WTC11 (cell line): ENCODE measurements around the gene ARAP1. TPM values are rescaled to one million over a fixed set of nuclear protein-coding genes. Genes with fewer than 3 reads are reported as not detected.

ENCODE experiments used
- ATAC-seq: fragments of 200-7000 bp; cut with Tn5 transposase; 2 replicates; pipeline ENCODE4 v1.10.0; 2021; ENCODE audit warnings: mild to moderate bottlenecking, moderate library complexity
- CTCF ChIA-PET: fragments of 300-600 bp; sonication (Branson Sonifier 250); formaldehyde crosslinking; loops from one replicate; lab custom pipeline; 2021; ENCODE audit warnings: antibody characterized with exemption; lab: Charles Lee
- POLR2A ChIA-PET: fragments of 350-600 bp; sonication (Branson Sonifier 250); formaldehyde crosslinking; loops from one replicate; lab custom pipeline; 2021; ENCODE audit warnings: antibody characterized with exemption; lab: Charles Lee
- DNase-seq: peaks from one replicate; pipeline ENCODE4 v3.0.0; 2021; ENCODE audit warnings: low spot score
- H3K27ac Mint-ChIP-seq: 2 replicates; pipeline ENCODE4 v1.8.0; 2021; ENCODE audit warnings: mixed read lengths
- H3K27me3 Mint-ChIP-seq: 2 replicates; pipeline ENCODE4 v1.8.0; 2021; ENCODE audit warnings: low read depth, mild to moderate bottlenecking, moderate library complexity, mixed read lengths
- H3K36me3 Mint-ChIP-seq: 2 replicates; pipeline ENCODE4 v1.8.0; 2021; ENCODE audit warnings: mixed read lengths
- H3K4me1 Mint-ChIP-seq: 2 replicates; pipeline ENCODE4 v1.8.0; 2022; ENCODE audit warnings: mixed read lengths
- H3K4me3 Mint-ChIP-seq: 2 replicates; pipeline ENCODE4 v1.8.0; 2021; ENCODE audit warnings: mild to moderate bottlenecking, moderate library complexity, mixed read lengths
- H3K9me3 Mint-ChIP-seq: 2 replicates; pipeline ENCODE4 v1.8.0; 2021; ENCODE audit warnings: mixed read lengths
- CBFB ChIP-seq: sonication (generic); formaldehyde crosslinking; IDR thresholded peaks from 2 replicates; pipeline ENCODE4 v1.8.1; 2022; ENCODE audit warnings: mild to moderate bottlenecking, low read depth, missing genetic modification reagents
- EMX1 ChIP-seq: fragments of 250-450 bp; sonication (Bioruptor Pico); IDR thresholded peaks from 2 replicates; pipeline ENCODE4 v1.8.0; 2021; ENCODE audit warnings: mild to moderate bottlenecking
- GTF2I ChIP-seq: fragments of 250-450 bp; sonication (Bioruptor Pico); conservative IDR thresholded peaks from 2 replicates; pipeline ENCODE4 v1.4.0; 2021; ENCODE audit warnings: mild to moderate bottlenecking
- HMGA2 ChIP-seq: fragments of 250-450 bp; sonication (Bioruptor Pico); IDR thresholded peaks from 2 replicates; pipeline ENCODE4 v1.4.0; 2021; ENCODE audit warnings: mild to moderate bottlenecking, moderate library complexity
- IRF2 ChIP-seq: sonication (generic); formaldehyde crosslinking; IDR thresholded peaks from 2 replicates; pipeline ENCODE4 v1.8.0; 2022; ENCODE audit warnings: low read depth, missing genetic modification reagents, borderline replicate concordance
- NFATC4 ChIP-seq: fragments of 250-450 bp; sonication (Bioruptor Pico); IDR thresholded peaks from 2 replicates; pipeline ENCODE4 v1.9.0; 2021; ENCODE audit warnings: mild to moderate bottlenecking
- NR1H2 ChIP-seq: sonication (generic); formaldehyde crosslinking; IDR thresholded peaks from 2 replicates; pipeline ENCODE4 v1.9.0; 2021; ENCODE audit warnings: mild to moderate bottlenecking, moderate library complexity, missing genetic modification reagents
- SOX15 ChIP-seq: fragments of 250-450 bp; sonication (Bioruptor Pico); IDR thresholded peaks from 2 replicates; pipeline ENCODE4 v1.9.0; 2021; ENCODE audit warnings: mild to moderate bottlenecking
- TP53 ChIP-seq: sonication (generic); formaldehyde crosslinking; IDR thresholded peaks from 2 replicates; pipeline ENCODE4 v1.8.1; 2023; ENCODE audit warnings: mild to moderate bottlenecking, missing genetic modification reagents
- ZNF219 ChIP-seq: sonication (generic); formaldehyde crosslinking; IDR thresholded peaks from 2 replicates; pipeline ENCODE4 v1.8.0; 2023; ENCODE audit warnings: missing genetic modification reagents, mild to moderate bottlenecking, borderline replicate concordance
- ZNF263 ChIP-seq: sonication (generic); formaldehyde crosslinking; IDR thresholded peaks from 2 replicates; pipeline ENCODE4 v1.8.1; 2022; ENCODE audit warnings: low read depth, mild to moderate bottlenecking, moderate library complexity, missing genetic modification reagents
- total RNA-seq: library from RNA; stranded (reverse); gene quantifications from 3 replicates; pipeline ENCODE4 v1.2.3, GENCODE V29; 2021
- TF ChIP-seq, protein P1 (sequence below): sonication (generic); formaldehyde crosslinking; IDR thresholded peaks from 2 replicates; pipeline ENCODE4 v1.8.0; 2022; ENCODE audit warnings: mild to moderate bottlenecking, missing genetic modification reagents
- TF ChIP-seq, protein P2 (sequence below): sonication (generic); formaldehyde crosslinking; IDR thresholded peaks from 2 replicates; pipeline ENCODE4 v1.8.1; 2023; ENCODE audit warnings: mild to moderate bottlenecking, missing genetic modification reagents, borderline replicate concordance
- TF ChIP-seq, protein P3 (sequence below): sonication (generic); formaldehyde crosslinking; IDR thresholded peaks from 2 replicates; pipeline ENCODE4 v1.8.1; 2023; ENCODE audit warnings: mild to moderate bottlenecking, missing genetic modification reagents, moderate library complexity
- TF ChIP-seq, protein P4 (sequence below): fragments of 250-450 bp; sonication (Bioruptor Pico); IDR thresholded peaks from 2 replicates; pipeline ENCODE4 v1.8.0; 2021; ENCODE audit warnings: mild to moderate bottlenecking
- TF ChIP-seq, protein P5 (sequence below): sonication (generic); formaldehyde crosslinking; IDR thresholded peaks from 2 replicates; pipeline ENCODE4 v1.8.0; 2023; ENCODE audit warnings: mild to moderate bottlenecking, missing genetic modification reagents
- TF ChIP-seq, protein P6 (sequence below): sonication (generic); formaldehyde crosslinking; IDR thresholded peaks from 2 replicates; pipeline ENCODE4 v1.8.1; 2022; ENCODE audit warnings: low read depth, missing genetic modification reagents, borderline replicate concordance

Gene ARAP1
- total RNA-seq, 1 experiment from 2014 or later: 98.8 TPM

DNA sequence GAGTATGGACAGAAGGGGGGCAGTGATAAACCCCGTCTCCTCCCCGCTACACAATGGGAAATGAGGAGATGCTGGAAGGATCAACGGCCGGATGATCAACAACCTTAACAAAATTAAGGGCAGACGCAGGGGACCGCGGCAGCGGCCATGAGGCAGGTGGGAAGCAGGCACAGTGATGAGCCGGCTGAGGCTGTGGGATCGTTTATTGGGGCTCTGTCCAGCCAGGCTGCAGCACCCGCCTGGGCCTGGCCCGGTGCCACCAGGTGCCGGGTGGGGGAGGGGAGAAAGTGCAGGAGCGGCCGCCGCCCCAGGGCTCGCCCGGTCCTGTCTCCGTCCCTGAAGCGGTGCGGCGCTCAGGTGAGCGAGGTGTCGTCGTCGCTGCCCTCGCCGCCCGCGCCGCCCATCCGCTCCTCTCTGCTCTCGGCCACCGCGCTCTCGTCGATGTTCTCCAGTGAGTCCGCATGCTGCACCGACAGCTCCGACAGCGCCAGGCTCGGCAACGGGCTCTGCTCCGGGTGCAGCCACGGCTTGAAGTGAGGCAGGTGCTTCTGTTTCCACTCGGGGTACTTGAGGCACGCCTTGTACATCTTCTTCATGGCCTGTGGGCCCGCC, 2.4 kb upstream of the ARAP1 start:
- Mint-ChIP-seq H3K9me3 (no peaks in the 10 kb centered on the region), H3K4me3 (peak overlapping the region; percentile 8), H3K4me1 (peaks cover 35% of the 10 kb centered on the region), H3K27me3 (peaks cover 10% of the 10 kb centered on the region), H3K36me3 (peaks cover 11% of the 10 kb centered on the region), H3K27ac (no peak overlapping the region)
- POLR2A ChIA-PET: no interaction called here
- peak; percentile 45 for DNase-seq
- TF ChIP-seq, protein P1, sequence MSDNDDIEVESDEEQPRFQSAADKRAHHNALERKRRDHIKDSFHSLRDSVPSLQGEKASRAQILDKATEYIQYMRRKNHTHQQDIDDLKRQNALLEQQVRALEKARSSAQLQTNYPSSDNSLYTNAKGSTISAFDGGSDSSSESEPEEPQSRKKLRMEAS (CRISPR knock-in tag): no peak
- TF ChIP-seq ZNF219: no peak
- TF ChIP-seq TP53 (CRISPR knock-in tag): no peak
- TF ChIP-seq, protein P2, sequence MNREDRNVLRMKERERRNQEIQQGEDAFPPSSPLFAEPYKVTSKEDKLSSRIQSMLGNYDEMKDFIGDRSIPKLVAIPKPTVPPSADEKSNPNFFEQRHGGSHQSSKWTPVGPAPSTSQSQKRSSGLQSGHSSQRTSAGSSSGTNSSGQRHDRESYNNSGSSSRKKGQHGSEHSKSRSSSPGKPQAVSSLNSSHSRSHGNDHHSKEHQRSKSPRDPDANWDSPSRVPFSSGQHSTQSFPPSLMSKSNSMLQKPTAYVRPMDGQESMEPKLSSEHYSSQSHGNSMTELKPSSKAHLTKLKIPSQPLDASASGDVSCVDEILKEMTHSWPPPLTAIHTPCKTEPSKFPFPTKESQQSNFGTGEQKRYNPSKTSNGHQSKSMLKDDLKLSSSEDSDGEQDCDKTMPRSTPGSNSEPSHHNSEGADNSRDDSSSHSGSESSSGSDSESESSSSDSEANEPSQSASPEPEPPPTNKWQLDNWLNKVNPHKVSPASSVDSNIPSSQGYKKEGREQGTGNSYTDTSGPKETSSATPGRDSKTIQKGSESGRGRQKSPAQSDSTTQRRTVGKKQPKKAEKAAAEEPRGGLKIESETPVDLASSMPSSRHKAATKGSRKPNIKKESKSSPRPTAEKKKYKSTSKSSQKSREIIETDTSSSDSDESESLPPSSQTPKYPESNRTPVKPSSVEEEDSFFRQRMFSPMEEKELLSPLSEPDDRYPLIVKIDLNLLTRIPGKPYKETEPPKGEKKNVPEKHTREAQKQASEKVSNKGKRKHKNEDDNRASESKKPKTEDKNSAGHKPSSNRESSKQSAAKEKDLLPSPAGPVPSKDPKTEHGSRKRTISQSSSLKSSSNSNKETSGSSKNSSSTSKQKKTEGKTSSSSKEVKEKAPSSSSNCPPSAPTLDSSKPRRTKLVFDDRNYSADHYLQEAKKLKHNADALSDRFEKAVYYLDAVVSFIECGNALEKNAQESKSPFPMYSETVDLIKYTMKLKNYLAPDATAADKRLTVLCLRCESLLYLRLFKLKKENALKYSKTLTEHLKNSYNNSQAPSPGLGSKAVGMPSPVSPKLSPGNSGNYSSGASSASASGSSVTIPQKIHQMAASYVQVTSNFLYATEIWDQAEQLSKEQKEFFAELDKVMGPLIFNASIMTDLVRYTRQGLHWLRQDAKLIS: no peak
- TF ChIP-seq, protein P3, sequence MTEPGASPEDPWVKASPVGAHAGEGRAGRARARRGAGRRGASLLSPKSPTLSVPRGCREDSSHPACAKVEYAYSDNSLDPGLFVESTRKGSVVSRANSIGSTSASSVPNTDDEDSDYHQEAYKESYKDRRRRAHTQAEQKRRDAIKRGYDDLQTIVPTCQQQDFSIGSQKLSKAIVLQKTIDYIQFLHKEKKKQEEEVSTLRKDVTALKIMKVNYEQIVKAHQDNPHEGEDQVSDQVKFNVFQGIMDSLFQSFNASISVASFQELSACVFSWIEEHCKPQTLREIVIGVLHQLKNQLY (CRISPR knock-in tag): no peak
- no peak for TF ChIP-seq ZNF263 (CRISPR knock-in tag)
- no peak for TF ChIP-seq IRF2 (CRISPR knock-in tag)
- TF ChIP-seq, protein P4, sequence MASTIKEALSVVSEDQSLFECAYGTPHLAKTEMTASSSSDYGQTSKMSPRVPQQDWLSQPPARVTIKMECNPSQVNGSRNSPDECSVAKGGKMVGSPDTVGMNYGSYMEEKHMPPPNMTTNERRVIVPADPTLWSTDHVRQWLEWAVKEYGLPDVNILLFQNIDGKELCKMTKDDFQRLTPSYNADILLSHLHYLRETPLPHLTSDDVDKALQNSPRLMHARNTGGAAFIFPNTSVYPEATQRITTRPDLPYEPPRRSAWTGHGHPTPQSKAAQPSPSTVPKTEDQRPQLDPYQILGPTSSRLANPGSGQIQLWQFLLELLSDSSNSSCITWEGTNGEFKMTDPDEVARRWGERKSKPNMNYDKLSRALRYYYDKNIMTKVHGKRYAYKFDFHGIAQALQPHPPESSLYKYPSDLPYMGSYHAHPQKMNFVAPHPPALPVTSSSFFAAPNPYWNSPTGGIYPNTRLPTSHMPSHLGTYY (CRISPR knock-in tag): no peak
- TF ChIP-seq NR1H2 (CRISPR knock-in tag): no peak
- TF ChIP-seq, protein P5, sequence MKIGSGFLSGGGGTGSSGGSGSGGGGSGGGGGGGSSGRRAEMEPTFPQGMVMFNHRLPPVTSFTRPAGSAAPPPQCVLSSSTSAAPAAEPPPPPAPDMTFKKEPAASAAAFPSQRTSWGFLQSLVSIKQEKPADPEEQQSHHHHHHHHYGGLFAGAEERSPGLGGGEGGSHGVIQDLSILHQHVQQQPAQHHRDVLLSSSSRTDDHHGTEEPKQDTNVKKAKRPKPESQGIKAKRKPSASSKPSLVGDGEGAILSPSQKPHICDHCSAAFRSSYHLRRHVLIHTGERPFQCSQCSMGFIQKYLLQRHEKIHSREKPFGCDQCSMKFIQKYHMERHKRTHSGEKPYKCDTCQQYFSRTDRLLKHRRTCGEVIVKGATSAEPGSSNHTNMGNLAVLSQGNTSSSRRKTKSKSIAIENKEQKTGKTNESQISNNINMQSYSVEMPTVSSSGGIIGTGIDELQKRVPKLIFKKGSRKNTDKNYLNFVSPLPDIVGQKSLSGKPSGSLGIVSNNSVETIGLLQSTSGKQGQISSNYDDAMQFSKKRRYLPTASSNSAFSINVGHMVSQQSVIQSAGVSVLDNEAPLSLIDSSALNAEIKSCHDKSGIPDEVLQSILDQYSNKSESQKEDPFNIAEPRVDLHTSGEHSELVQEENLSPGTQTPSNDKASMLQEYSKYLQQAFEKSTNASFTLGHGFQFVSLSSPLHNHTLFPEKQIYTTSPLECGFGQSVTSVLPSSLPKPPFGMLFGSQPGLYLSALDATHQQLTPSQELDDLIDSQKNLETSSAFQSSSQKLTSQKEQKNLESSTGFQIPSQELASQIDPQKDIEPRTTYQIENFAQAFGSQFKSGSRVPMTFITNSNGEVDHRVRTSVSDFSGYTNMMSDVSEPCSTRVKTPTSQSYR (CRISPR knock-in tag): no peak
- no peak for TF ChIP-seq HMGA2 (CRISPR knock-in tag)
- no peak for TF ChIP-seq CBFB (CRISPR knock-in tag)
- TF ChIP-seq, protein P6, sequence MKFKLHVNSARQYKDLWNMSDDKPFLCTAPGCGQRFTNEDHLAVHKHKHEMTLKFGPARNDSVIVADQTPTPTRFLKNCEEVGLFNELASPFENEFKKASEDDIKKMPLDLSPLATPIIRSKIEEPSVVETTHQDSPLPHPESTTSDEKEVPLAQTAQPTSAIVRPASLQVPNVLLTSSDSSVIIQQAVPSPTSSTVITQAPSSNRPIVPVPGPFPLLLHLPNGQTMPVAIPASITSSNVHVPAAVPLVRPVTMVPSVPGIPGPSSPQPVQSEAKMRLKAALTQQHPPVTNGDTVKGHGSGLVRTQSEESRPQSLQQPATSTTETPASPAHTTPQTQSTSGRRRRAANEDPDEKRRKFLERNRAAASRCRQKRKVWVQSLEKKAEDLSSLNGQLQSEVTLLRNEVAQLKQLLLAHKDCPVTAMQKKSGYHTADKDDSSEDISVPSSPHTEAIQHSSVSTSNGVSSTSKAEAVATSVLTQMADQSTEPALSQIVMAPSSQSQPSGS: no peak
- no peak for TF ChIP-seq SOX15 (CRISPR knock-in tag)
- no peak for TF ChIP-seq NFATC4 (CRISPR knock-in tag)
- TF ChIP-seq GTF2I: no peak
- no peak for TF ChIP-seq EMX1
- ATAC-seq: peak; percentile 8
- CTCF ChIA-PET: interaction anchor here (1.5 kb wide), 1 partner anchor 29 kb away, joined by 5 read pairs; no protein-coding TSS in a partner anchor
